ENCODE data around the gene FBXL16. TPM values are rescaled to one million over a fixed set of nuclear protein-coding genes. Genes with fewer than 3 reads are reported as not detected.

FBXL16 gene
- total RNA-seq, 4 donors from 2014 or later: not detected

DNA sequence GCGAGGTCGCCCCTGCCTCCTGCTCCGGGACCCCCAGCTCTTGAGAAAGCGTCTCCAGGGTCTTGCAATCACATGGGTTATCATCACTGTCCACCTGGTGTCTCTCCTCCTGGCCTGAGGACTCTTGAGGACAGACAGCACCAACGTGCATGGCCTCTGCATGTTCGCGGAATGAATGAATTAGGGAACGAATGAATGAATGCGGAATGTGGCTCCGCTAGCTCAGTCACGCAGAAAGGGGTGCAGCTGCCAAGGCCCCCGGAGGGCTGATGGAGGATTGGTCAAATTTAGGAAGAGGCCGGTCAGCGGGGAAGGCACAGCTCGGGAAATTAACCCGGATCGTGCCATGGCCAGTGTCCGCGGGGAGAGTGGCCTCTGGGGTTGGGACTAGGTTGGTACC is 3.3 kb downstream of the FBXL16 start:
- TF ChIP-seq CTCF (IDR thresholded peaks at IDR 0.05; ENCODE audit: low read depth): no peak

DNA sequence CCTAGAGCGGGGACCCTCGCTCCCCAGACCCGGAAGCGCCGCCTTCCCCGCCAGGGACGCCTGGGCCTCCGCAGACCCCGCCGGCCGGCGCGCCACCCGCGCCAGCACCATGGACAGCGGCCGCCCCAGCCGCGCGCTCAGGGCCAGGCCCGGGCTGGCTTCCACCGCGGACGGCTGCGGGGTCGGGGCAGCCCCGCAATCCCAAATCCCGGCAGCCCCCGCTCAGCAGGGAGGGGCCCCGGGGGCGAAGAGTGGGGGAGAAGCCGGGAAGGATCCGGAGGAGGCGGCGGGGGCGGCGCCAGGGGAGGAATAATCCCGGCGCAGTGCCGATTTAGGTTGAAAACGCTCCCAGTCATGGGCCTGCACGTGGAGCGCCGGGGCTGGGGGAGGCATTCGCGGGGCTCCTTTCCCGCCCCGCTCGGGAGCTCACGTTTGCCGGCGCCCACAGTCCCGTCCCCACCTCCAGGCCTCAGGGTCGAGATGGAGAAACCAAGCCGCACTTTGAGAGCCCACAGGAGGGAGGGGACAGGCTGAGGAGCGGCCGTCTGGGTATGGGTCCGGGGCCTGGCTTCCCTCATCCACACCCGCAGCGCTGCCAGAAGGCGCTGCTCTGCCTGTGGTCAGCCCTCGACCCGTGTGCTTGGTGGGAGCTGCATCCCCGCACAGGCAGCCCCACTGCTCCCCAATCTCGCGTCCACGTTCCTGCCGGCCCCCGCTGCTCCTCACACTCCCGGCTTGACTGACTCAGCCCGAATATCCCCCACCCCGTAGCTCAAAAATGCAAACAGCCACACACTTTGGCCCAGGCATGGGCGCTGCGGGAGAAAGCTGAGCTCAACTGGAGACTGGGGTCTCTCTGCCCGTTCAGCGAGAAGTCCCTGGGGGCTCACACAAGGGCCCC is 4.7 kb downstream of the FBXL16 start:
- TF ChIP-seq CTCF (IDR thresholded peaks at IDR 0.05; ENCODE audit: low read depth): no peak

DNA sequence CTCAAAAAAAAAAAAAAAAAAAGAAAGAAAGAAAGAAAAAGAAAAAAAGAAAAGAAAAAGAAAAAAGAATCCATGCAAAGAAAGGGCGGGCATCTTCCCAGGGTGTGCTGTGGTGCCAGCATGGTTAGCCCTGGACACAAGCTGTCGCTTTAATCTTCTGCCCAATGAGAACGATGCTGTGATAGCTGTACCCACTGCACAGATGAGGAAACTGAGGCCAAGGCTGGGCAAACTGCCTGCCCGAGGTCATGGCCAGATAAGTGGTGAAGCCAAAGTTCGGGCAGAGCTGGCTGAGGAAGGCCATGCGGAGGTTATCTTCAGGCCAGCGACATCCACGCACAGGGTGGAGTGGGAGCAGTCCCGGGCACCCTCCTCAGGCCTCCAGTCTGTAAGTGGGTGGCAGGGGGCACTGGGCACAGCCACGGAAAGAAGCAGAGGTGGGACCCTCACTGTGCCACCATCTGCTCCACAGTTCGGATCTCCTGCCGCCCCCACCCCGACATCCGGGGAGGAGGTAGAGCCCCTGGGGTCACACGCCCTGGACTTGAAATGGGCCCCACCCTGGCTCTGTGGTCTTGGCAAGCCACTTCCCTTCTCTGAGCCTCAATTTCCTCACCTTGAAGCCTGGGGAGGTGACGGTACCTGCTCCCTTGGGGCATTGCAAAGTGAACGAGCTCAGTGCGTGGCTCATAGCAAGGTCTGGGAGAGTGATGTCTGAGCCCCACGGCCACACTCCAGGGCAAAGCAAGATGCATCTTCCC is 6.5 kb downstream of the FBXL16 start:
- TF ChIP-seq CTCF (IDR thresholded peaks at IDR 0.05; ENCODE audit: low read depth): no peak

- TF ChIP-seq CTCF (IDR thresholded peaks at IDR 0.05; ENCODE audit: low read depth): no peak
Measured at GRCh38 chr16:695355-696089, 10.1 kb downstream of the FBXL16 start.

DNA sequence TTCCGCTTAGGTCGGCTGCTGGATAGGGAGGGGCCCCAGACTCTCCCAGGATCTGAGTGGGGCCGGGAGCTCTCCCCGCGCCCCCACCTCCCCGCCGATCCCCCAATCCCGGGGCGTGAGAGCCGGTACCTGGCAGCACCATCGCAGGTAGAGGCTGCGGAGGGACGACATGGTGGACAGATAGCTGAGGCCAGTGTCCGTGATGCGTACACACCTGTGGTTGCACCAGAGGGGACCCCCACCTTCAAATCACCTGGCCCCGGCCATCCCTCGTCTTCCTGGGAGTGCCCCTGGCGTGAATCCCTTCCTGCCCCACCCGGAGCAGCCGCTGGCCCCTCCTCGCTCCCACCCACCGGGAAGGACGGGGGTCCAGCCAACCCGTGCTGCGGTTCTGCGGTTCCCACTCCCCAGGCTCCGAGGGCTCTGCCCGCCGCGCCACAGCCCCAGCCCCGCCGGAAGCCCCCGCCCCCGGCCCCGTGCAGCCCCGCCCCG is 10.7 kb downstream of the FBXL16 start:
- TF ChIP-seq CTCF (IDR thresholded peaks at IDR 0.05; ENCODE audit: low read depth): no peak

- no peak for TF ChIP-seq CTCF (IDR thresholded peaks at IDR 0.05; ENCODE audit: low read depth)
Measured at GRCh38 chr16:694187-694862, 11.3 kb downstream of the FBXL16 start.

Measured in subcutaneous adipose tissue (tissue), 4 donors.